Chondrocyte (in vitro differentiated cells): Measurements from ENCODE around the gene TFB2M. TPM values are rescaled to one million over a fixed set of nuclear protein-coding genes. Genes with fewer than 3 reads are reported as not detected.

Source experiments
- DNase-seq: peaks from one replicate; pipeline ENCODE4 v3.0.0; 2021; ENCODE audit warnings: mixed read lengths, low spot score
- H3K27ac Mint-ChIP-seq: one replicate; pipeline ENCODE4 v1.8.0; 2021; ENCODE audit warnings: mild to moderate bottlenecking, moderate library complexity, mixed read lengths; ENCODE audit not compliant: unreplicated experiment
- H3K27me3 Mint-ChIP-seq: 2 replicates; pipeline ENCODE4 v1.8.0; 2021; ENCODE audit warnings: low read depth, mixed read lengths
- H3K36me3 Mint-ChIP-seq: 2 replicates; pipeline ENCODE4 v1.8.0; 2021; ENCODE audit warnings: low read depth, mixed read lengths
- H3K4me1 Mint-ChIP-seq: 2 replicates; pipeline ENCODE4 v1.8.0; 2021; ENCODE audit warnings: low read depth, mild to moderate bottlenecking, mixed read lengths
- H3K4me3 Mint-ChIP-seq: one replicate; pipeline ENCODE4 v1.8.0; 2021; ENCODE audit warnings: mild to moderate bottlenecking, moderate library complexity, mixed read lengths; ENCODE audit not compliant: unreplicated experiment
- H3K9me3 Mint-ChIP-seq: 2 replicates; pipeline ENCODE4 v1.8.0; 2021; ENCODE audit warnings: low read depth, mixed read lengths
- total RNA-seq: library from RNA; stranded (reverse); gene quantifications from 3 replicates; pipeline ENCODE4 v1.2.1, GENCODE V29; 2021
- TF ChIP-seq, protein P1 (sequence below): fragments of 200-600 bp; sonication (generic); IDR thresholded peaks from 2 replicates; pipeline ENCODE4 v1.5.0; 2021; ENCODE audit warnings: antibody characterized with exemption, mild to moderate bottlenecking, moderate library complexity

The TFB2M gene
- total RNA-seq, 1 donor from 2014 or later: 10.6 TPM

DNA sequence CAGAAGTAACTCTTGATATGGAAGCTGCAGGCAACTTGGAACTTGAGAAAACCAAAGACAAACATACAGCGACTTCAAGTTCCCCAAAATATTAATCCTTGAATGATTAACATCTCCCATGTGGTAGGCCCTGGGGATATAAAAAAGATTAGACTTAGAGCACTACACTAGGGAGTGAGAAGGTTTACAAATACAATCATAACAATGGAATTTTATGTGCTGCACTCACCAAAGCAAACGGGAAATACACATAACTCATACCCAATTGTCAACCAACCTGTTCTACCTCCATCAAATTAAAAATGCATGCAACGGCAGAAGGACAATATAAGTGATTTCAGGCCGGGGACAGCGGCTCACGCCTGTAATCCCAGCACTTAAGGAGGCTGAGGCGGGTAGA lies 62.7 kb downstream of the TFB2M start:
- peaks cover 1% of the 10 kb centered on the region for H3K36me3 Mint-ChIP-seq
- no peak overlapping the region for H3K4me3 Mint-ChIP-seq
- no peak for DNase-seq
- TF ChIP-seq, protein P1, sequence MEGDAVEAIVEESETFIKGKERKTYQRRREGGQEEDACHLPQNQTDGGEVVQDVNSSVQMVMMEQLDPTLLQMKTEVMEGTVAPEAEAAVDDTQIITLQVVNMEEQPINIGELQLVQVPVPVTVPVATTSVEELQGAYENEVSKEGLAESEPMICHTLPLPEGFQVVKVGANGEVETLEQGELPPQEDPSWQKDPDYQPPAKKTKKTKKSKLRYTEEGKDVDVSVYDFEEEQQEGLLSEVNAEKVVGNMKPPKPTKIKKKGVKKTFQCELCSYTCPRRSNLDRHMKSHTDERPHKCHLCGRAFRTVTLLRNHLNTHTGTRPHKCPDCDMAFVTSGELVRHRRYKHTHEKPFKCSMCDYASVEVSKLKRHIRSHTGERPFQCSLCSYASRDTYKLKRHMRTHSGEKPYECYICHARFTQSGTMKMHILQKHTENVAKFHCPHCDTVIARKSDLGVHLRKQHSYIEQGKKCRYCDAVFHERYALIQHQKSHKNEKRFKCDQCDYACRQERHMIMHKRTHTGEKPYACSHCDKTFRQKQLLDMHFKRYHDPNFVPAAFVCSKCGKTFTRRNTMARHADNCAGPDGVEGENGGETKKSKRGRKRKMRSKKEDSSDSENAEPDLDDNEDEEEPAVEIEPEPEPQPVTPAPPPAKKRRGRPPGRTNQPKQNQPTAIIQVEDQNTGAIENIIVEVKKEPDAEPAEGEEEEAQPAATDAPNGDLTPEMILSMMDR: no peak
- no peaks in the 10 kb centered on the region for H3K9me3 Mint-ChIP-seq
- no peak overlapping the region for H3K27ac Mint-ChIP-seq
- no peaks in the 10 kb centered on the region for H3K27me3 Mint-ChIP-seq
- peaks cover 24% of the 10 kb centered on the region for H3K4me1 Mint-ChIP-seq

DNA sequence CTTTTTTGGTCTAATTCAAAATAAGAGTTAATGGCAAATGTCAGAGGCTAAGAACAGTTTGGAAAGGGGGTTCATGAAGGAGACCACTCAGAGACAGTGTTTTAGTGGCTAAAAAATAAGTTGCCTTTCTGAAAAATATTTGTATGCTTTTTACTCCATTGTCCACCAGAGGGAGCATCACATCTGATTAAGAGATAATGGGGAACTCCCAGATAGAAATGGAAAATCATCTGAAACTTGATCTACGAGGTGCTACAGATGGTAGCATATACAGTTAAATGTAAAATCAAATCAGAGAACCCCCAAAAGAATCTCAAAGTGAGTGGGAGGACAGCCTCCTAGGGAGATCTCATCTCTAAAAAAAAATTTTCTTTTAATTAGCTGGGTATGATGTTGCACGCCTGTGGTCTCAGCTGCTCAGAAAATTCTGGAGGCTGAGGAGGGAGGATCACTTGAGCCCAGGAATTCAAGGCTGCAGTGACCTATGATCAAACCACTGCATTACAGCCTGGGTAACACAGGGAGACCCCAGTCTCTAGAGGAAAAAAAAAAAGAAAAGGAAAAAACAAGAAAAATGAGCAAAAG lies 68.6 kb downstream of the TFB2M start:
- Mint-ChIP-seq H3K4me3 (no peak overlapping the region), H3K27ac (no peak overlapping the region), H3K27me3 (no peaks in the 10 kb centered on the region), H3K4me1 (peaks cover 12% of the 10 kb centered on the region), H3K36me3 (no peaks in the 10 kb centered on the region), H3K9me3 (no peaks in the 10 kb centered on the region)
- TF ChIP-seq, protein P1: peak; percentile 92
- DNase-seq: no peak

DNA sequence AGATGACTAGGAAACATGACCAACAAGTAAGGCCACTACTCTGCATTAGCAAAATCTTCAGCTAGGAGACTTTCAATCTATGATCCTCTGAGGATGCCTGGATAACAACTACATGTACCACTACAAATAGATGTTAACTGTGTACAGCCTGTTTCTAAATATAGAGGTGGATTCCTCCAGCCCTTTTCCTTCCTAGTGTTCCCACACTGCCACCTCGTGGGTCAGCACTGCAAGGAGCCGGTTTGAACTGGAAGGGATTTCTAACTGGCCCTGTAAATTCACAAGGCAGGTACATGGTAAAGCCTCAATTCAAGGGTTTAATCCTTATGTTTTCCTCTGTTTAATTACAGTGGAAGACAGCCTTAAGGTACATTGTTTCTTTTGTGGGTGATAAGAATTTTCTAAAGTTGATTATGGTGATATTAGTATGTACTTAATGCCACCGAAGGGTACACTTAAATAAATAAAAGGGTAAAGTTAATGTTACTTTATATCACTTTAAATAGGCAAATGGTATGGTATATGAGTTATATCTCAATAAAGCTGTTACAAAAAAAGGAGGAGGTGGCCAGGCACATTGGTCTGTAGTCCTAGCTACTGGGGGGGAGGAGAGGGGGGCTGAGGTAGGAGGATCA lies 73.3 kb downstream of the TFB2M start:
- Mint-ChIP-seq H3K9me3 (no peaks in the 10 kb centered on the region), H3K36me3 (no peaks in the 10 kb centered on the region), H3K27me3 (no peaks in the 10 kb centered on the region), H3K4me1 (peaks cover 12% of the 10 kb centered on the region), H3K27ac (peak overlapping the region; percentile 78), H3K4me3 (no peak overlapping the region)
- TF ChIP-seq, protein P1: peak; percentile 89
- DNase-seq: no peak

DNA sequence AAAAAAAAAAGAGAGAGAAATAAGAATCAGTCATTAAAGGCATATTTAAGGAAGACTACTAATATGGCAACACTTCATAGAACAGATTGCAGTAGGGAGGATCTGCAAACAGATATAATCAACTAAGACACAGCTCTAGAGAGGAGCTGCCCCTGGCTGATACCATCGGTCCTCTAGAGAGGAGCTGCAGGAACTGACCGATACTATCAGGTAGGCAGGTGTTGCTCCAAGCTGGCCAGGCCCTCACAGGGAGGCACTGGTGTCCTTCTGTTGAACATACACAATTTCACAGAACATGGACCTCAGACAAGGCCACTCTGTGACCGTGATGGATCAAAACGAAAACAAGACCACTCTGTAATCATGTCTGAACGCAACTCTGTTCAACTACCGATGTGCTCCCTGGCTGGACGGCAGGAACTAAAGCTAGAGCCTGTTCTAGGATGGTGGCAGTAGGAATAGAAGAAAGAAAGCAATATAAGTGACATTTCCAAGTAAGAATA lies 74.5 kb downstream of the TFB2M start:
- Mint-ChIP-seq H3K27me3 (no peaks in the 10 kb centered on the region), H3K27ac (no peak overlapping the region), H3K36me3 (no peaks in the 10 kb centered on the region), H3K9me3 (no peaks in the 10 kb centered on the region), H3K4me3 (no peak overlapping the region), H3K4me1 (peaks cover 7% of the 10 kb centered on the region)
- TF ChIP-seq, protein P1: no peak
- DNase-seq: no peak

Other genes with a start within 250 kb of the TFB2M start
- gene SMYD3, start 59.0 kb downstream of the TFB2M start, total RNA-seq: 28.4 to 31.5 TPM (median 29.3 TPM) in 3 replicates
- gene CNST, start 195 bp upstream of the TFB2M start, total RNA-seq: 22.3 to 25.6 TPM (median 25.2 TPM) in 3 replicates
- gene SCCPDH, start 158.1 kb upstream of the TFB2M start, total RNA-seq: 33.5 to 39.4 TPM (median 33.5 TPM) in 3 replicates